Endothelial cell (in vitro differentiated cells): ENCODE data around the gene TLL2. TPM values are rescaled to one million over a fixed set of nuclear protein-coding genes. Genes with fewer than 3 reads are reported as not detected.

Source experiments
- DNase-seq: peaks from one replicate; pipeline ENCODE4 v3.0.0; 2021; ENCODE audit warnings: low spot score
- H3K27ac Mint-ChIP-seq: one replicate; pipeline ENCODE4 v1.8.0; 2021; ENCODE audit warnings: mixed read lengths, inconsistent platforms; ENCODE audit not compliant: unreplicated experiment
- H3K27me3 Mint-ChIP-seq: one replicate; pipeline ENCODE4 v1.8.0; 2021; ENCODE audit warnings: mild to moderate bottlenecking, moderate library complexity, mixed read lengths, inconsistent platforms; ENCODE audit not compliant: unreplicated experiment
- H3K36me3 Mint-ChIP-seq: one replicate; pipeline ENCODE4 v1.8.0; 2021; ENCODE audit warnings: mild to moderate bottlenecking, low read depth, mixed read lengths, inconsistent platforms; ENCODE audit not compliant: unreplicated experiment
- H3K4me1 Mint-ChIP-seq: one replicate; pipeline ENCODE4 v1.8.0; 2021; ENCODE audit warnings: mild to moderate bottlenecking, mixed read lengths, inconsistent platforms; ENCODE audit not compliant: unreplicated experiment
- H3K4me3 Mint-ChIP-seq: one replicate; pipeline ENCODE4 v1.8.0; 2021; ENCODE audit warnings: mild to moderate bottlenecking, mixed read lengths, inconsistent platforms; ENCODE audit not compliant: unreplicated experiment
- H3K9me3 Mint-ChIP-seq: one replicate; pipeline ENCODE4 v1.8.0; 2021; ENCODE audit warnings: mixed read lengths, inconsistent platforms; ENCODE audit not compliant: unreplicated experiment
- long read RNA-seq: library from polyadenylated mRNA; unstranded; transcript quantifications from one replicate; pipeline ENCODE4 v2.0.0, GENCODE V29; 2020; ENCODE audit not compliant: unreplicated experiment
- total RNA-seq: library from RNA; stranded (reverse); fragmentation: NEBNext Ultra II Directional; extraction: Animal tissue kit (Norgen Biotek cat#: 25700); gene quantifications from one replicate; pipeline ENCODE4 v1.2.1, GENCODE V29; 2021; ENCODE audit not compliant: unreplicated experiment
- TF ChIP-seq, protein P1 (sequence below): fragments of 200-600 bp; sonication (generic); IDR thresholded peaks from one replicate; pipeline ENCODE4 v1.5.0; 2021; ENCODE audit warnings: antibody characterized with exemption; ENCODE audit not compliant: unreplicated experiment

The TLL2 gene
- total RNA-seq = 0.41 TPM
- long read RNA-seq, partial matches to known transcripts = 1 of 1 reads
- long read RNA-seq, other reads (novel, unspliced or antisense) = 0 of 1 reads

- Mint-ChIP-seq H3K4me1 (peaks cover 11% of the 10 kb centered on the region), H3K4me3 (peak within 1 kb of the TSS; percentile 85), H3K27me3 (peaks cover 16% of the 10 kb centered on the region), H3K9me3 (no peaks in the 10 kb centered on the region), H3K27ac (no peak within 1 kb of the TSS), H3K36me3 (no peaks in the 10 kb centered on the region)
- DNase-seq = peak; percentile 91
- TF ChIP-seq, protein P1, sequence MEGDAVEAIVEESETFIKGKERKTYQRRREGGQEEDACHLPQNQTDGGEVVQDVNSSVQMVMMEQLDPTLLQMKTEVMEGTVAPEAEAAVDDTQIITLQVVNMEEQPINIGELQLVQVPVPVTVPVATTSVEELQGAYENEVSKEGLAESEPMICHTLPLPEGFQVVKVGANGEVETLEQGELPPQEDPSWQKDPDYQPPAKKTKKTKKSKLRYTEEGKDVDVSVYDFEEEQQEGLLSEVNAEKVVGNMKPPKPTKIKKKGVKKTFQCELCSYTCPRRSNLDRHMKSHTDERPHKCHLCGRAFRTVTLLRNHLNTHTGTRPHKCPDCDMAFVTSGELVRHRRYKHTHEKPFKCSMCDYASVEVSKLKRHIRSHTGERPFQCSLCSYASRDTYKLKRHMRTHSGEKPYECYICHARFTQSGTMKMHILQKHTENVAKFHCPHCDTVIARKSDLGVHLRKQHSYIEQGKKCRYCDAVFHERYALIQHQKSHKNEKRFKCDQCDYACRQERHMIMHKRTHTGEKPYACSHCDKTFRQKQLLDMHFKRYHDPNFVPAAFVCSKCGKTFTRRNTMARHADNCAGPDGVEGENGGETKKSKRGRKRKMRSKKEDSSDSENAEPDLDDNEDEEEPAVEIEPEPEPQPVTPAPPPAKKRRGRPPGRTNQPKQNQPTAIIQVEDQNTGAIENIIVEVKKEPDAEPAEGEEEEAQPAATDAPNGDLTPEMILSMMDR = peak; percentile 39
These were observed at the start of gene TLL2 for GRCh38 chr10:96513698-96514561. Gene TLL2 (minus strand): TSS chr10:96513926. CDS start chr10:96513685, 241 bp downstream.

- Mint-ChIP-seq H3K4me3 (no peak overlapping the region), H3K4me1 (no peaks in the 10 kb centered on the region), H3K27me3 (no peaks in the 10 kb centered on the region), H3K27ac (no peak overlapping the region), H3K36me3 (peaks cover 11% of the 10 kb centered on the region), H3K9me3 (no peaks in the 10 kb centered on the region)
- TF ChIP-seq, protein P1 = no peak
- no peak for DNase-seq
These were observed 47.5 kb upstream of the TLL2 start for GRCh38 chr10:96560966-96561887.

DNA sequence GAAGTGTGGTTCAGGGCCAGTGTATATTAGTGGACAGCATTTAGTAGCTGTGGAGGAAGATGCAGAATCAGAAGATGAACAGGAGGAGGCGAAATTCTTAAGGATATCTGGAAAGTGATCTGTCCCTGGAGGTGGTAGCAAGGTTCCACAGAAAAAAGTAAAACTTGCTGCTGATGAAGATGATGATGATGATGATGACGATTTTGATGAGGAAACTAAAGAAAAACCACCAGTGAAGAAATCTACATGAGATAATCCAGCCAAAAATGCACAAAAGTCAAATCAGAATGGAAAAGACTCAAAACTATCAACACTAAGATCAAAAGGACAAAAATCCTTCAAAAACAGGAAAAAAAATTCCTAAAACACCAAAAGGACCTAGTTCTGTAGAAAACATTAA is 46.8 kb upstream of the TLL2 start:
- no peaks in the 10 kb centered on the region for H3K4me1 Mint-ChIP-seq
- DNase-seq = no peak
- H3K36me3 Mint-ChIP-seq = peaks cover 11% of the 10 kb centered on the region
- H3K4me3 Mint-ChIP-seq = no peak overlapping the region
- no peak overlapping the region for H3K27ac Mint-ChIP-seq
- H3K27me3 Mint-ChIP-seq = no peaks in the 10 kb centered on the region
- H3K9me3 Mint-ChIP-seq = no peaks in the 10 kb centered on the region
- TF ChIP-seq, protein P1 = no peak

GRCh38 chr10:96556003-96556402 is 42.3 kb upstream of the TLL2 start:
- no peak for DNase-seq
- Mint-ChIP-seq H3K27ac (no peak overlapping the region), H3K4me3 (no peak overlapping the region), H3K4me1 (no peaks in the 10 kb centered on the region), H3K36me3 (peaks cover 4% of the 10 kb centered on the region), H3K27me3 (no peaks in the 10 kb centered on the region), H3K9me3 (no peaks in the 10 kb centered on the region)
- TF ChIP-seq, protein P1 = no peak
